ENCODE results near the gene DCTN3. TPM values are rescaled to one million over a fixed set of nuclear protein-coding genes. Genes with fewer than 3 reads are reported as not detected.

Gene DCTN3
- total and polyA plus RNA-seq, 2 of the 4 experiments (the other 2 are of a cell fraction) = 122 to 183 TPM

- Histone ChIP-seq H2BK120ac (ENCODE audit: low read depth, low read length) (no peak overlapping the region), H2BK5ac (ENCODE audit: low read depth, low read length, poor library complexity, severe bottlenecking) (no peak overlapping the region), H4K8ac (ENCODE audit: low read depth in 2 of 2, low read length in 2 of 2) (no peak overlapping the region), H3K36me3 (ENCODE audit: control insufficient read depth, insufficient read depth, low read length) (no peaks in the 10 kb centered on the region), H3K4me1 (ENCODE audit: control insufficient read depth, insufficient read depth, low read length) (peaks cover 3% of the 10 kb centered on the region; the same call in 1 of the 2 replicates), H3K27ac (ENCODE audit: insufficient read depth, low read length) (no peak overlapping the region), H2BK20ac (ENCODE audit: low read depth, low read length) (no peak overlapping the region), H3K9me3 (ENCODE audit: control insufficient read depth, insufficient read depth, low read length) (no peaks in the 10 kb centered on the region), H3K4ac (ENCODE audit: low read depth, low read length) (no peak overlapping the region), H2AFZ (replicated peaks; ENCODE audit: low read length, poor library complexity) (no peak overlapping the region), H3K18ac (ENCODE audit: low read depth, low read length) (no peak overlapping the region), H3K4me3 (ENCODE audit: insufficient read depth, low read depth, low read length) (no peak overlapping the region), H2AK5ac (ENCODE audit: low read depth, low read length) (no peak overlapping the region), H3K27me3 (ENCODE audit: control insufficient read depth, insufficient read depth, low read length) (peaks cover 68% of the 10 kb centered on the region), H4K5ac (ENCODE audit: low read depth, low read length) (no peak overlapping the region), H2AK9ac (replicated peaks; ENCODE audit: low read depth, low read length, poor library complexity) (no peak overlapping the region), H3K4me2 (ENCODE audit: low read depth, low read length) (no peak overlapping the region), H4K20me1 (ENCODE audit: insufficient read depth, low read length) (no peaks in the 10 kb centered on the region; the same call in 1 of the 2 replicates), H3K23ac (ENCODE audit: low read depth, low read length) (no peak overlapping the region), H3K9me1 (ENCODE audit: insufficient read depth, low read length) (peaks cover 12% of the 10 kb centered on the region), H3K14ac (replicated peaks; ENCODE audit: low read depth, low read length) (no peak overlapping the region), H3K79me1 (ENCODE audit: low read depth in 1 of 2, low read length in 2 of 2) (peaks cover 4 to 6% of the 10 kb centered on the region in 2 experiments; a peak in 3 of 4 replicates), H2BK15ac (ENCODE audit: low read depth, low read length) (no peak overlapping the region), H3K9ac (ENCODE audit: low read depth, low read length) (no peak overlapping the region), H3K56ac (ENCODE audit: extremely low read depth, insufficient read depth, low read length) (no peak overlapping the region), H4K91ac (ENCODE audit: insufficient read depth, low read depth, low read length) (no peak overlapping the region)
- TF ChIP-seq RFX5 (IDR thresholded peaks at IDR 0.05; ENCODE audit: low read depth, low read length) (no peak), ELK1 (IDR thresholded peaks at IDR 0.05; ENCODE audit: borderline replicate concordance, low read depth, low read length) (no peak)
- CTCF ChIA-PET = no interaction called here
- DNase-seq (no peak), ATAC-seq (ENCODE audit: low read depth) (no peak)
- intact Hi-C loops (cut with micrococcal nuclease) (no loop called here), dilution Hi-C loops (cut with HindIII; ENCODE audit: low sequenced_read_pairs, unreplicated experiment) (no loop called here), in situ Hi-C loops (cut with MboI; ENCODE audit: low sequenced_read_pairs) (no loop called here)
- 8% methylated on average over 15 of the region's 39 CpGs; no CpG with 5 or more reads in 1 of the 2 experiments for WGBS, 2 experiments (ENCODE audit: extremely low coverage in 2 of 2, insufficient read length in 1 of 2)
- no TSS peak for BruUV-seq (replicated peaks)
- POLR2A ChIA-PET (ENCODE audit: unreplicated experiment) = no interaction called here
Observed at GRCh38 chr9:34624475-34625185, 4.3 kb upstream of the DCTN3 start.

Measured in IMR-90 (cell line).